Measurements from ENCODE around the gene ZCCHC24.

The ZCCHC24 gene

DNA sequence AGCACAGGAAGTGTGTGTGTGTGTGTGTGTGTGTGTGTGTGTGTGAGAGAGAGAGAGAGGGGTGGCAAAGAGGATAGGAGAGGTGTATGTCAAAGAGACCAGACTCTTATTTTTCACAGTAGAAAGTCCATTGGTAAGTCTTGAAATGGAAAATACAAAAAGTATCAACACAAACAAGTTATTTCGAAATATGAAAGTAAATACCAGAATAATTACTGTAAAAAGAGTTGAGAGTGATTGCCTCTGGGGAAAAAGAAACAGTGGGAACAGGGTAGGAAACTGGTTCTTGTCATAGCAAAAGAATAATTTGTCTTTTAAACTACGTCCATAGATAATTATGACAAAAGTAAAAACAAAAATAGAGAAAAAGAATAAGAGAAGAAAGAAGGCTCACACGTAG is 37.9 kb upstream of the ZCCHC24 start:
- Histone ChIP-seq H3K9ac (ENCODE audit: low read length) (no peak overlapping the region), H3K27ac (ENCODE audit: low read length) (no peak overlapping the region), H3K36me3 (ENCODE audit: control insufficient read depth, low read depth, low read length) (no peaks in the 10 kb centered on the region), H3K9me3 (ENCODE audit: control insufficient read depth, low read depth, low read length) (no peaks in the 10 kb centered on the region), H3K4me1 (ENCODE audit: control insufficient read depth, low read depth, low read length) (no peaks in the 10 kb centered on the region), H3K27me3 (ENCODE audit: control insufficient read depth, insufficient read depth, low read length) (no peaks in the 10 kb centered on the region), H3K4me3 (ENCODE audit: low read length) (no peak overlapping the region)

DNA sequence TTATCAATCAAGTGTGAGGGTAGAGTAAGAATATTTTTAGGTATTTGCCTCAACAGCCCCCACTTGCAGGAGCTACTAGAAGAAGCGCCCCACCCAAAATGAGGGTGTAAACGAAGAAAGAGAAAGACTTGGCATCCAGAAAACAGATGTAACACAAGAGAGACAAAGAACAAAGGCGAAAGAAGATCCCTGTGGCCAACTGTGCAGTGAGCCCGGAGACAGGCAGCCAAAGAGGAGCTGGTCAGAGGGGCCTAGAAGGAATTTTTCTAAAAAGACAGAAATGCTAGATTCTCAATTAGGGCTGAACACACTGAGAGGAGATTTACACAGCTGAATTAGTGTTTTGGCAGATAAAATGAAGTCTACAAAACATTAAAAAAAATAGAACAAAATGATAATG is 37.3 kb upstream of the ZCCHC24 start:
- no peaks in the 10 kb centered on the region for H3K27me3 ChIP-seq (ENCODE audit: control insufficient read depth, insufficient read depth, low read length)
- H3K4me3 ChIP-seq (ENCODE audit: low read length) = no peak overlapping the region
- no peaks in the 10 kb centered on the region for H3K36me3 ChIP-seq (ENCODE audit: control insufficient read depth, low read depth, low read length)
- H3K27ac ChIP-seq (ENCODE audit: low read length) = no peak overlapping the region
- H3K4me1 ChIP-seq (ENCODE audit: control insufficient read depth, low read depth, low read length) = no peaks in the 10 kb centered on the region
- no peak overlapping the region for H3K9ac ChIP-seq (ENCODE audit: low read length)
- H3K9me3 ChIP-seq (ENCODE audit: control insufficient read depth, low read depth, low read length) = no peaks in the 10 kb centered on the region

DNA sequence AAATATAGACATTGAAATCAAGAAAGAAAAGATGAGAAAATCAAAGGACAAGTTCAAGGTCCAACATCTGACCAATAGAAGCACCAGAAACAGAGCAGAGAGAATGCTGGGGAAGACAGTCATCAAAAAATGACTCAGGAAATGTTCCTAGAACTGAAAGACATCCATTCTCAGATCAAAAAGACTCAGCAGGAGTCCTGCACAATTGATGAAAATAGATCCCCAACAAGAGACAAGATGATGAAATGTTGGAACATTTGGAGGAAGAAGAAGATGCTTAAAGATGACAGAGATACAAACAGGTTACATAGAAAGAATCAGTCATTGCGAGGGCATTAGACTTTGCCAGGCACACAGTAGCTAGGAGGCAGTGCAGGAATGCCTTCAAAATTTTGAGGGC is 36.9 kb upstream of the ZCCHC24 start:
- H3K27me3 ChIP-seq (ENCODE audit: control insufficient read depth, insufficient read depth, low read length) = no peaks in the 10 kb centered on the region
- H3K9ac ChIP-seq (ENCODE audit: low read length) = no peak overlapping the region
- no peaks in the 10 kb centered on the region for H3K36me3 ChIP-seq (ENCODE audit: control insufficient read depth, low read depth, low read length)
- H3K4me1 ChIP-seq (ENCODE audit: control insufficient read depth, low read depth, low read length) = no peaks in the 10 kb centered on the region
- H3K9me3 ChIP-seq (ENCODE audit: control insufficient read depth, low read depth, low read length) = no peaks in the 10 kb centered on the region
- H3K27ac ChIP-seq (ENCODE audit: low read length) = no peak overlapping the region
- H3K4me3 ChIP-seq (ENCODE audit: low read length) = no peak overlapping the region

DNA sequence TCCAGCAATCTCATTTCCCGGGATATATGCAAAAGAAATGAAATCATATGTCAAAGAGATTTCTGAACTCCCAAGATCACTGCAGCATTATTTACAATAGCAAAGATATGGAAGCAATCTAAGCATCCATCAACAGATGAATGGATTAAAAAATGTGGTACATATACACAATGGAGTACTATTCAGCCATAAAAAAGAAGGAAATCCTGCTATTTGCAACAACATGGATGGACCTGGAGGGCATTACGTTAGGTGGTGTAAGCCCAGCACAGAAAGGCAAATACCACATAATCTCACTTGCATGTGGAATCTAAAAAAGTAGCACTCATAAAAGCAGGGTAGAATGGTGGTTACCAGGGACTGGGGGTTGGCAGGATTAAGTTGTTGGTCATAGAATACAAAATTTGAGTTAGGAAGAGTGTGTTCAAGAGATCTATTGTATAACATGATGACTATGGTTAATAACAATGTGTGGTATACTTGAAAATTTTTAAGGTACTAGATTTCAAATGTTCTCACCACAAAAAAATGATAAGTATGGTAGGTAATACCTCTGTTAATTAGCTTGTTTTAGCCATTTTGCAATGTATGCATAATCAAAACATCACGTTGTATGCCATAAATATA is 34.0 kb upstream of the ZCCHC24 start:
- Histone ChIP-seq H3K36me3 (ENCODE audit: control insufficient read depth, low read depth, low read length) (no peaks in the 10 kb centered on the region), H3K27ac (ENCODE audit: low read length) (no peak overlapping the region), H3K4me1 (ENCODE audit: control insufficient read depth, low read depth, low read length) (no peaks in the 10 kb centered on the region)

DNA sequence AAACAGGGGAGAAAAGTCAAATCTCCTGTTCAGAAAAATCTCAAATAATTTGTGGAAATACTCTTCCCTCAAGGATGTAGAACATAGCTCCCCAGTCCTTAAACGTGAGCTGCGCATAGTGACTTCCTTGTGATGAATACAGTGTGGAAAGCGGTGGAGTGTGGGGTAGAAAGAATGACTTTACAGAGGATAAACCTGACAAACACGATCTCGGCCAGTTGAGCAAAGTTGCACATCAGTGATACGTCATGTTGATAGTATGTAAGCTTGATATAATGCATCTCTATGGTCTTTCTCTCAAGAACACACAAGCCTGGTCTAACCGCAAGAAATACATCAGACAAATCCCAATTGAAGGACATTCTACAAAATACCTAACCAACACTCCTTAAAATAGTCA is 32.0 kb upstream of the ZCCHC24 start:
- Histone ChIP-seq H3K27me3 (ENCODE audit: control insufficient read depth, insufficient read depth, low read length) (no peaks in the 10 kb centered on the region), H3K27ac (ENCODE audit: low read length) (no peak overlapping the region), H3K4me1 (ENCODE audit: control insufficient read depth, low read depth, low read length) (no peaks in the 10 kb centered on the region), H3K4me3 (ENCODE audit: low read length) (no peak overlapping the region), H3K36me3 (ENCODE audit: control insufficient read depth, low read depth, low read length) (no peaks in the 10 kb centered on the region), H3K9ac (ENCODE audit: low read length) (no peak overlapping the region), H3K9me3 (ENCODE audit: control insufficient read depth, low read depth, low read length) (no peaks in the 10 kb centered on the region)

More for the DNA sequence above, 34.0 kb upstream of the ZCCHC24 start:
- Histone ChIP-seq H3K4me3 (ENCODE audit: low read length) (no peak overlapping the region), H3K9me3 (ENCODE audit: control insufficient read depth, low read depth, low read length) (no peaks in the 10 kb centered on the region), H3K27me3 (ENCODE audit: control insufficient read depth, insufficient read depth, low read length) (no peaks in the 10 kb centered on the region), H3K9ac (ENCODE audit: low read length) (no peak overlapping the region)

DNA sequence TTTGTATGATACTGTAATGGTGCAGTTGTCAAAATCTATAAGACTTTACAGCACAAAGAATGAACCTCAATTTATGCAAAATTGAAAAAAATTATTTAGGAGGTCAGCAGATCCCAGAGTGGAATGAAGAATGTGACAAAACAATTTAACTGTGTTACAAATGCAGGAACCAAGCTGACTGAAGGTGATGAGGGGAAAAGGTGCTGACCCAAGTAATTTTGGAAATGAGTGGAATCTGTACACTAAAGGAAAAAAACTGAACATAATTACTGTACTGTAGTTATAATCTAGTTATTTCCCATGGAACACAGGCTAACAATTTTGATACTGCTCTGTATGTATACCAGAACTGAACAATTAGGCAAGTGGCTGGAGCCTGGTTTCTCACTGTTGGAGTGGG is 31.2 kb upstream of the ZCCHC24 start:
- no peak overlapping the region for H3K9ac ChIP-seq (ENCODE audit: low read length)
- H3K9me3 ChIP-seq (ENCODE audit: control insufficient read depth, low read depth, low read length) = no peaks in the 10 kb centered on the region
- no peaks in the 10 kb centered on the region for H3K27me3 ChIP-seq (ENCODE audit: control insufficient read depth, insufficient read depth, low read length)
- no peaks in the 10 kb centered on the region for H3K36me3 ChIP-seq (ENCODE audit: control insufficient read depth, low read depth, low read length)
- no peak overlapping the region for H3K27ac ChIP-seq (ENCODE audit: low read length)
- no peak overlapping the region for H3K4me3 ChIP-seq (ENCODE audit: low read length)
- no peaks in the 10 kb centered on the region for H3K4me1 ChIP-seq (ENCODE audit: control insufficient read depth, low read depth, low read length)

DNA sequence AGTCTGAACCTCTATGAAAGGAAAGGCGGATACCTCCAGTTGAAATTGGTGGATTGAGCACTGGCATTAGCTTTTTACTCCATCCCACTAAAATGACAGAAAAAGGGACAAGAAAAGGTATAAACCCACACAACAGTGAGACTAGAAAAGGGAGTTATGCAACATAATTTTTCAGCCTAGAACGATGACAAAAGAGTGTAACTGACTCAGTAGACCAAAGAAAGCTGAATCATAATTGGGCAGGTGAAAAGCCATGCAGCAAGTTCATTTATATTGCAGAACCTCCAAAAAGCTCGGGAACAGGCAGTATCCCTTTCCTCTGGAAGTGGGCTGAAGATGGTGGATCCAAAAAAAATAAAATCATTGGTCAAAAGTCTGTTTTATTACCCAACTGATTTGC is 30.5 kb upstream of the ZCCHC24 start:
- no peak overlapping the region for H3K27ac ChIP-seq (ENCODE audit: low read length)
- no peaks in the 10 kb centered on the region for H3K4me1 ChIP-seq (ENCODE audit: control insufficient read depth, low read depth, low read length)
- H3K9ac ChIP-seq (ENCODE audit: low read length) = no peak overlapping the region
- H3K9me3 ChIP-seq (ENCODE audit: control insufficient read depth, low read depth, low read length) = no peaks in the 10 kb centered on the region
- H3K4me3 ChIP-seq (ENCODE audit: low read length) = no peak overlapping the region
- H3K36me3 ChIP-seq (ENCODE audit: control insufficient read depth, low read depth, low read length) = no peaks in the 10 kb centered on the region
- H3K27me3 ChIP-seq (ENCODE audit: control insufficient read depth, insufficient read depth, low read length) = no peaks in the 10 kb centered on the region

DNA sequence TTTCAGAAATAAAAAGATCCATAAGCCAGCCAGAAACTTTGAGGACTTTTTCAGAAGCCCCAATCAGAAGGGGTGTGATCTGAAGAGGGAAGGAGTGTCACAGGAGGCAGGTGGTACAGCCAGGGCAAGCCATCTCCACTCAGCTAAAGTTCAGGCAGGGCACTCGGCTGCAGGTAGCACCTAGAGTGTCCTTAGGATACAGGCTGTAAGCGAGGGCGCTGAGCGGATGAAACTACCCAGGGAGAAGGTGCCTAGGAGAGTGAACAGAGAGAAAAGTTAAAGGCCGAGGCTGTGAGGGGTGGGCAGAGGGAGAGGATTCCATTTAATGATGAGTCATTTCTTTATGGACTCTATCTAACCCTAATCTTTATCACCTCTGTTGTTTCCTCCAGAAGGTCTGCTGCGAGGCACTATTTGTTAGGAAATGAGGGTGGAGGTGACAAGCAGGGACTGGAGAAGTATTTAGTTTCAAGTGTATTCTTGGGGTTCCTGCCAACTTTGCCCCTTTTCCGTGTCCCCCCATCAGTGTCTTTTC is 29.8 kb upstream of the ZCCHC24 start:
- H3K36me3 ChIP-seq (ENCODE audit: control insufficient read depth, low read depth, low read length) = no peaks in the 10 kb centered on the region
- no peak overlapping the region for H3K9ac ChIP-seq (ENCODE audit: low read length)
- H3K9me3 ChIP-seq (ENCODE audit: control insufficient read depth, low read depth, low read length) = no peaks in the 10 kb centered on the region
- H3K27me3 ChIP-seq (ENCODE audit: control insufficient read depth, insufficient read depth, low read length) = no peaks in the 10 kb centered on the region
- H3K27ac ChIP-seq (ENCODE audit: low read length) = no peak overlapping the region
- no peak overlapping the region for H3K4me3 ChIP-seq (ENCODE audit: low read length)
- H3K4me1 ChIP-seq (ENCODE audit: control insufficient read depth, low read depth, low read length) = no peaks in the 10 kb centered on the region

DNA sequence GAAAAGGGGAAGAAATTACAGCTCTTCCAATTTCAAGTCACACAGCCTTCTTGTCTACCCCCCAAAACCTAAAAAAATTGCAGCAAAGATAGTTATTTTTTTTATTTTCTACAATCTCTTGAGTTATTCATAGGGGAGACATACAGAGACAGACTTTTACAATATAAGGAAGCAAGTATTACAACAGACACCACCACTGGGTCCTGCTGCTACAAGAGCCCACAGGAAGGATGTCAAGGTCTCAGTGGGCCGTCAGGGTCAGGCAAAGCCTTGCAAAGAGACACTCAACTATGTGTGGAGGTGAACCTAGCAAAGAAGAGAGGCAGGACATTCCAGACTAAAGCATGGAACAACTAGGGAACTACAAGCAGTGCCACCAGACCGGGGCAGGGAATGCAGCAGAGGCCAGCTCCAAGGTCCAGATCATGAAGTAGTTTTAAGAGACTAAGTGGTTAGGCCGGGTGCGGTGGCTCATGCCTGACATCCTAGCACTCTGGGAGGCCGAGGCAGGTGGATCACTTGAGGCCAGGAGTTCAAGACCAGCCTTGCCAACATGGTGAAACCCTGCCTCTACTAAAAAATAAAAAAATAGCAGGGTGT is 28.2 kb upstream of the ZCCHC24 start:
- Histone ChIP-seq H3K9me3 (ENCODE audit: control insufficient read depth, low read depth, low read length) (no peaks in the 10 kb centered on the region), H3K36me3 (ENCODE audit: control insufficient read depth, low read depth, low read length) (no peaks in the 10 kb centered on the region), H3K27me3 (ENCODE audit: control insufficient read depth, insufficient read depth, low read length) (no peaks in the 10 kb centered on the region), H3K4me3 (ENCODE audit: low read length) (no peak overlapping the region), H3K27ac (ENCODE audit: low read length) (no peak overlapping the region), H3K4me1 (ENCODE audit: control insufficient read depth, low read depth, low read length) (no peaks in the 10 kb centered on the region), H3K9ac (ENCODE audit: low read length) (no peak overlapping the region)

DNA sequence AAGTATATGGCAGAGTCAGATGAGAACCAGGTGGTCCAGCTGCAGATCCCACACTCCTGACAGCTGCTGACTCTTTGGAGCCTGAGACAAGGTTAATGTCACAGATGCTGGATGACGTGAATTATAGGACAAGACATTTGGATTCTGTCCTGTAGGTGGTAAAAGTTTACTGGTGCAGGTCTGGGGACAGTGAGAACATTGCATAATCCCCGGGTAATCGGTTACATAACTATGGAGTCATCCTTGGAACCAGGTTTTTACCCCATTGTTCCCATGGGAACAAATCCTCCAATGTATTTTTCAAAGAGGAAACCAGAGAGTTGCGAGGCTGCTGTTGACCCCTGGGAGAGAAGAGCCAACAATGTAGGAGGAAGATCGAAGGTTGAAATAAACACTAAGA is 27.5 kb upstream of the ZCCHC24 start:
- Histone ChIP-seq H3K27me3 (ENCODE audit: control insufficient read depth, insufficient read depth, low read length) (no peaks in the 10 kb centered on the region), H3K27ac (ENCODE audit: low read length) (no peak overlapping the region), H3K4me1 (ENCODE audit: control insufficient read depth, low read depth, low read length) (no peaks in the 10 kb centered on the region), H3K36me3 (ENCODE audit: control insufficient read depth, low read depth, low read length) (no peaks in the 10 kb centered on the region), H3K9me3 (ENCODE audit: control insufficient read depth, low read depth, low read length) (no peaks in the 10 kb centered on the region), H3K9ac (ENCODE audit: low read length) (no peak overlapping the region), H3K4me3 (ENCODE audit: low read length) (no peak overlapping the region)

DNA sequence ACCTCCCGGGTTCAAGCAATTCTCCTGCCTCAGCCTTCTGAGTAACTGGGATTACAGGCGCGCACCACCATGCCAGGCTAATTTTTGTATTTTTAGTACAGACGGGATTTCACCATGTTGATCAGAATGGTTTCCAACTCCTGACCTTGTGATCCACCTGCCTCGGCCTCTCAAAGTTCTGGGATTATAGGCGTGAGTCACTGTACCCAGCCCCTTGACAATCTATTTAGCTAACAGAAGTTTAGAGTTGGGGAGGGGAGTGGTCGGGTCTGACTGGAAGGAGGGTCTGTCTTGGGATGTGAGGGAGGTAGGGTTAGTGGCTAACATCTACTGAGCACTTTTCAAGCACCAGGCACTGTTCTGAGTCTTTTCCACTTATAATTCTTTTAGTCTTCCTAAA is 27.0 kb upstream of the ZCCHC24 start:
- Histone ChIP-seq H3K27ac (ENCODE audit: low read length) (no peak overlapping the region), H3K4me3 (ENCODE audit: low read length) (no peak overlapping the region), H3K9ac (ENCODE audit: low read length) (no peak overlapping the region), H3K9me3 (ENCODE audit: control insufficient read depth, low read depth, low read length) (no peaks in the 10 kb centered on the region), H3K4me1 (ENCODE audit: control insufficient read depth, low read depth, low read length) (no peaks in the 10 kb centered on the region), H3K36me3 (ENCODE audit: control insufficient read depth, low read depth, low read length) (no peaks in the 10 kb centered on the region), H3K27me3 (ENCODE audit: control insufficient read depth, insufficient read depth, low read length) (no peaks in the 10 kb centered on the region)

DNA sequence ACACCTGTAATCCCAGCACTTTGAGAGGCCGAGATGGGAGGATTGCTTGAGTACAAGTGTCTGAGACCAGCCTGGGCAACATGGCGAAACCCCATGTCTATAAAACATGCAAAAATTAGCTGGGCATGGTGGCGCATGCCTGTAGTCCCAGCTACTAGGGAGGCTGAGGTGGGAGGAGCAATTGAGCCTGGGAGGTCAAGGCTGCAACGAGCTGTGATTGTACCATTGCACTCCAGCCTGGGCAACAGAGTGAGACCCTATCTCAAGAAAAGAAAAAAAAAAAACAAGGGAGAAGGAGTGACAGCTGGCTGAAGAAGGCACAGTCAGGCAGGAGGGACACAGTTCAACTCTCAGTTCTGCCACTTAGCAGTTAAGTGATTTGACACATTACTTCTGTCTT is 26.4 kb upstream of the ZCCHC24 start:
- no peaks in the 10 kb centered on the region for H3K36me3 ChIP-seq (ENCODE audit: control insufficient read depth, low read depth, low read length)
- H3K27ac ChIP-seq (ENCODE audit: low read length) = no peak overlapping the region
- H3K27me3 ChIP-seq (ENCODE audit: control insufficient read depth, insufficient read depth, low read length) = no peaks in the 10 kb centered on the region
- no peaks in the 10 kb centered on the region for H3K4me1 ChIP-seq (ENCODE audit: control insufficient read depth, low read depth, low read length)
- H3K9me3 ChIP-seq (ENCODE audit: control insufficient read depth, low read depth, low read length) = no peaks in the 10 kb centered on the region
- H3K9ac ChIP-seq (ENCODE audit: low read length) = no peak overlapping the region
- no peak overlapping the region for H3K4me3 ChIP-seq (ENCODE audit: low read length)

Measured in iPS-18a (cell line).